ENCODE results near the gene AATK. TPM values are rescaled to one million over a fixed set of nuclear protein-coding genes. Genes with fewer than 3 reads are reported as not detected.

Gene AATK
- total and polyA plus RNA-seq, 9 of the 15 experiments (the other 6 are each of a cell fraction or from before 2014, with no cell fraction given), result 0.11 to 0.55 (median 0.38) TPM; not detected in 5

DNA sequence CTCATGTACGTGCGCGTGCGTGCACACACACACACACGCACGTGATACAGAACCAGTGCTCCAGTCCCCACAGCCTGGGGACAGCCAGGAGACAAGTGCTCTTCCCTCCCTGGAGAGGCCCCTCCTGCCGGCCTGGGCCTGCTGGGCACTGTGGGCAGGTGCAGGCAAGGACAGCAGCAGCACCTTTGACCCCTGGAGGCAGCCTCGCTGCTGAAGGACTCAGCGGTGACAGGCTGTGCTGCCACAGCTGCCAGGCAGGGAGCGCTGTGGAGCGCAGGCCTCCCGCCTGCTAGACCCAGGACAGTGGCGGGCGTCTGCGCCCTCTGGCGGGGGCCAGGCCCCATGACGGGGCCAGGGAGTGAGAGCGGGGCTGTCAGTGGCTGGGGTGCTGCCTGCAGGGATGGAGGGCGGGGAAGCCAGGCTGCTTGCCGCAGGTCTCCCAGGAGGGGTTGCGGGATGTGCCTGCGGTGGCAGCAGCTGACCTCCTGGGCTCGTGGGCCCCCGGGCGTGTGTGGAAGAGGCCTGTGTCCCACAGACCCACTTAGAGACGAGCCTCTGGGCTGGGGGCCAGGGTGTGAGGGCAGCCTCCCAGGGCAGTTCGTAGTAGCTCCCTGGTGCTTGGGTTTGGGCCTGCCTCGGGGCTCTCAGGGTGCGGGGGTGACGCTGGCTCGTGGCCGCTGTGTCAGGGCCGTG is 64.3 kb downstream of the AATK start (continued):
- TF ChIP-seq HES1 (IDR thresholded peaks at IDR 0.05; ENCODE audit: low read depth), result no peak
- no peak for TF ChIP-seq IRF9 (tag; IDR thresholded peaks at IDR 0.05)
- TF ChIP-seq MGA (IDR thresholded peaks at IDR 0.05), result no peak
- no peak for TF ChIP-seq ZNF449 (CRISPR knock-in tag; IDR thresholded peaks at IDR 0.05)
- TF ChIP-seq IRF2 (CRISPR knock-in tag; IDR thresholded peaks at IDR 0.05), result no peak
- TF ChIP-seq POLR2G (IDR thresholded peaks at IDR 0.05; ENCODE audit: low read depth, low read length), result no peak; the same call in 1 of the 2 replicates
- TF ChIP-seq HCFC1 (IDR thresholded peaks at IDR 0.05; ENCODE audit: low read depth, low read length), result peak; percentile 48; the same call in 1 of the 2 replicates
- no peak for TF ChIP-seq ZNF212 (CRISPR knock-in tag; IDR thresholded peaks at IDR 0.05)
- TF ChIP-seq ZNF644 (tag; IDR thresholded peaks at IDR 0.05; ENCODE audit: low read depth), result no peak
- TF ChIP-seq TRIM28 (IDR thresholded peaks at IDR 0.05), result no peak
